Right lobe of liver (tissue), 6 donors: ENCODE data around the gene DDR2. TPM values are rescaled to one million over a fixed set of nuclear protein-coding genes. Genes with fewer than 3 reads are reported as not detected.

Experiments used
- ATAC-seq, 4 donors: fragments of 200-7000 bp; cut with Tn5 transposase; one replicate each; pipeline ENCODE4 v1.9.1; 2020; ENCODE audit warnings: mild to moderate bottlenecking in 4 of 4, moderate library complexity in 4 of 4
- DNase-seq, 3 donors: peaks; one replicate each; pipeline ENCODE4 v3.0.0-alpha.2; 2020
- H3K27ac ChIP-seq, 3 donors: fragments of 200-600 bp; one replicate each; pipeline ENCODE4 v1.8.0; 2022
- H3K27me3 ChIP-seq, 2 donors: fragments of 200-600 bp; one replicate each; pipeline ENCODE4 v1.8.0; 2022
- H3K36me3 ChIP-seq, 4 donors: fragments of 200-600 bp; sonication (generic) in 1 of 4; one replicate each; pipeline versions ENCODE4 v1.5.1 to v1.8.0; 2017 to 2022; ENCODE audit warnings: control low read depth in 1 of 4
- H3K4me1 ChIP-seq, 4 donors: fragments of 200-600 bp; sonication (generic) in 1 of 4; one replicate each; pipeline versions ENCODE4 v1.5.1 to v1.8.0; 2017 to 2022; ENCODE audit warnings: control low read depth in 1 of 4
- H3K4me3 ChIP-seq, 3 donors: fragments of 200-600 bp; one replicate each; pipeline ENCODE4 v1.8.0; 2022
- H3K9me3 ChIP-seq, 4 donors: fragments of 200-600 bp; sonication (generic) in 1 of 4; one replicate each; pipeline versions ENCODE4 v1.5.1 to v1.8.0; 2017 to 2022; ENCODE audit warnings: control low read depth in 1 of 4
- CTCF ChIP-seq, 4 donors: fragments of 200-600 bp in 3 of 4; fragments of 450-650 bp in 1 of 4; IDR thresholded peaks; one replicate each; pipeline versions ENCODE4 v1.5.1 to v1.8.0; 2016 to 2022; ENCODE audit warnings: antibody characterized with exemption in 4 of 4, mild to moderate bottlenecking in 2 of 4
- POLR2A ChIP-seq: fragments of 450-650 bp; IDR thresholded peaks from one replicate; pipeline ENCODE4 v1.6.1; 2017; ENCODE audit warnings: antibody characterized with exemption, mild to moderate bottlenecking
- WGBS: methylation state at CpG from one replicate; pipeline ENCODE4 v1.1.6; 2018; ENCODE audit warnings: low coverage, low lambda C conversion rate; ENCODE audit not compliant: insufficient coverage; ENCODE audit errors: missing lambda C conversion rate; 5-methylcytosine and 5-hydroxymethylcytosine counted together
- intact Hi-C, 2 donors: fragments of 100-400 bp; cut with DNase I; formaldehyde crosslinking; loops; one replicate each; pipeline versions ENCODE4 v1.11.2 to v1.14.1; 2022
- total RNA-seq, 6 experiments: library from RNA; depleted of rRNA in 2 of 6; stranded (reverse); fragments of >200 nt in 2 of 6; fragmentation: NEBNext Ultra II Directional in 3 of 6; extraction: Animal tissue kit (Norgen Biotek cat#: 25700) in 3 of 6; gene quantifications; one replicate each; pipeline versions ENCODE4 v1.1.0 to v1.2.4, GENCODE V29; 2016 to 2023
- donor health status: DM: no; HTN: yes; CAD: no.
- donor health status: DM: no; HTN: no; CAD: no.
- donor health status: DM: no; HTN: no; CAD: no.
- donor health status: DM: no; HTN: yes; CAD: no.
- donor health status: DM: no; HTN: yes; CAD: no.

DDR2 gene
- total RNA-seq, 6 experiments from 2014 or later = 2.7 to 4.7 (median 3.1) TPM

- intact Hi-C loops = no loop called here
- Histone ChIP-seq H3K27ac (no peak overlapping the region), H3K4me1 (no peaks in the 10 kb centered on the region), H3K27me3 (no peaks in the 10 kb centered on the region), H3K36me3 (no peaks in the 10 kb centered on the region), H3K4me3 (no peak overlapping the region), H3K9me3 (no peaks in the 10 kb centered on the region)
- DNase-seq (no peak), ATAC-seq (peak in 1 of 4 donors; percentile 29)
- WGBS = 55% methylated on average over 3 of the region's 3 CpGs
- no peak for TF ChIP-seq CTCF (IDR thresholded peaks at IDR 0.05)
- TF ChIP-seq POLR2A = no peak
Measured at GRCh38 chr1:162699366-162699765, 67.1 kb downstream of the DDR2 start.

GRCh38 chr1:162700131-162700530, 67.9 kb downstream of the DDR2 start:
- H3K9me3 ChIP-seq = no peaks in the 10 kb centered on the region
- no peaks in the 10 kb centered on the region for H3K36me3 ChIP-seq
- TF ChIP-seq POLR2A (no peak), CTCF (IDR thresholded peaks at IDR 0.05) (no peak)
- no peak for DNase-seq
- no peak overlapping the region for H3K4me3 ChIP-seq
- no peak for ATAC-seq
- H3K4me1 ChIP-seq = peaks cover 0 to 5% (median 0%) of the 10 kb centered on the region in 4 donors
- no peak overlapping the region for H3K27ac ChIP-seq
- intact Hi-C loops = no loop called here
- H3K27me3 ChIP-seq = no peaks in the 10 kb centered on the region
- WGBS = 82% methylated on average over 1 of the region's 1 CpG

GRCh38 chr1:162701286-162701685, 69.0 kb downstream of the DDR2 start:
- Histone ChIP-seq H3K27me3 (no peaks in the 10 kb centered on the region), H3K9me3 (no peaks in the 10 kb centered on the region), H3K36me3 (no peaks in the 10 kb centered on the region), H3K27ac (no peak overlapping the region), H3K4me1 (peaks cover 0 to 10% (median 0%) of the 10 kb centered on the region in 4 donors), H3K4me3 (no peak overlapping the region)
- DNase-seq (no peak), ATAC-seq (no peak)
- intact Hi-C loops = no loop called here
- TF ChIP-seq POLR2A = no peak
- WGBS = 100% methylated on average over 1 of the region's 1 CpG

- ATAC-seq = no peak
Measured at GRCh38 chr1:162702628-162703027, 70.4 kb downstream of the DDR2 start.

GRCh38 chr1:162703708-162704107, 71.4 kb downstream of the DDR2 start:
- DNase-seq = no peak
- Histone ChIP-seq H3K9me3 (no peaks in the 10 kb centered on the region), H3K27me3 (no peaks in the 10 kb centered on the region), H3K36me3 (no peaks in the 10 kb centered on the region), H3K4me1 (peaks cover 0 to 10% (median 0%) of the 10 kb centered on the region in 4 donors), H3K4me3 (no peak overlapping the region), H3K27ac (no peak overlapping the region)
- TF ChIP-seq CTCF (IDR thresholded peaks at IDR 0.05) (no peak), POLR2A (no peak)
- ATAC-seq = no peak
- WGBS = 95% methylated on average over 4 of the region's 4 CpGs
- intact Hi-C loops = no loop called here

More at GRCh38 chr1:162702628-162703027, 70.4 kb downstream of the DDR2 start:
- no peak for DNase-seq
- WGBS = 94% methylated on average over 2 of the region's 2 CpGs
- Histone ChIP-seq H3K36me3 (no peaks in the 10 kb centered on the region), H3K9me3 (no peaks in the 10 kb centered on the region), H3K4me1 (peaks cover 0 to 10% (median 0%) of the 10 kb centered on the region in 4 donors), H3K27ac (no peak overlapping the region), H3K27me3 (no peaks in the 10 kb centered on the region), H3K4me3 (no peak overlapping the region)
- TF ChIP-seq POLR2A (no peak), CTCF (IDR thresholded peaks at IDR 0.05) (no peak)
- intact Hi-C loops = no loop called here
